MM.1S (cell line): ENCODE data around the gene PLCG2.

ENCODE experiments used
- DNase-seq: peaks from one replicate; pipeline ENCODE4 v3.0.0-alpha.2; 2015
- H2AFZ ChIP-seq: fragments of 300-600 bp; sonication (generic); 2 replicates; pipeline ENCODE4 v1.6.0; 2016; ENCODE audit warnings: antibody characterized with exemption, low read length
- H3F3A ChIP-seq: fragments of 300-600 bp; sonication (generic); 2 replicates; pipeline ENCODE4 v1.6.1; 2016; ENCODE audit warnings: mild to moderate bottlenecking, antibody characterized with exemption, low read length, moderate library complexity, mixed read lengths; ENCODE audit not compliant: insufficient read depth
- H3K27ac ChIP-seq: fragments of 300-600 bp; sonication (generic); 2 replicates; pipeline ENCODE4 v1.5.1; 2016; ENCODE audit warnings: mild to moderate bottlenecking, low read length
- H3K27me3 ChIP-seq: fragments of 300-600 bp; sonication (generic); replicated peaks from 2 replicates; pipeline ENCODE4 v1.6.0; 2016; ENCODE audit warnings: low read length; ENCODE audit not compliant: insufficient read depth
- H3K36me3 ChIP-seq: fragments of 300-600 bp; sonication (generic); replicated peaks from 2 replicates; pipeline ENCODE4 v1.6.1; 2016; ENCODE audit warnings: mild to moderate bottlenecking, low read length, mixed read lengths; ENCODE audit not compliant: insufficient read depth
- H3K4me1 ChIP-seq: fragments of 300-600 bp; sonication (generic); 2 replicates; pipeline ENCODE4 v1.6.1; 2016; ENCODE audit warnings: low read length, mixed read lengths
- H3K4me2 ChIP-seq: fragments of 300-600 bp; sonication (generic); 2 replicates; pipeline ENCODE4 v1.6.0; 2016; ENCODE audit warnings: low read depth, low read length
- H3K4me3 ChIP-seq: fragments of 300-600 bp; sonication (generic); 2 replicates; pipeline ENCODE4 v1.5.1; 2016; ENCODE audit warnings: low read length, mixed read lengths
- H3K79me2 ChIP-seq: fragments of 300-600 bp; sonication (generic); 2 replicates; pipeline ENCODE4 v1.6.1; 2016; ENCODE audit warnings: mixed run types, low read length, mixed read lengths
- H3K9ac ChIP-seq: fragments of 300-600 bp; sonication (generic); 2 replicates; pipeline ENCODE4 v1.6.1; 2016; ENCODE audit warnings: low read length, mixed read lengths
- H3K9me2 ChIP-seq: fragments of 300-600 bp; sonication (generic); replicated peaks from 2 replicates; pipeline ENCODE4 v1.6.1; 2016; ENCODE audit warnings: mild to moderate bottlenecking, low read length, mixed read lengths; ENCODE audit not compliant: insufficient read depth
- H3K9me3 ChIP-seq: fragments of 300-600 bp; sonication (generic); replicated peaks from 2 replicates; pipeline ENCODE4 v1.6.1; 2016; ENCODE audit warnings: mild to moderate bottlenecking, low read length, mixed read lengths; ENCODE audit not compliant: insufficient read depth
- H4K20me1 ChIP-seq: fragments of 300-600 bp; sonication (generic); 2 replicates; pipeline ENCODE4 v1.6.1; 2016; ENCODE audit warnings: mild to moderate bottlenecking, low read length, moderate library complexity, mixed read lengths; ENCODE audit not compliant: insufficient read depth
- EZH2 ChIP-seq: fragments of 300-600 bp; sonication (generic); optimal IDR thresholded peaks from 2 replicates; pipeline ENCODE3; 2017; ENCODE audit warnings: low read depth, mild to moderate bottlenecking, antibody characterized with exemption, low read length, mixed read lengths
- EZH2phosphoT487 ChIP-seq: fragments of 300-600 bp; sonication (generic); IDR thresholded peaks from 2 replicates; pipeline ENCODE4 v1.6.1; 2018; ENCODE audit warnings: antibody characterized with exemption, low read length
- TF ChIP-seq, protein P1 (sequence below): fragments of 300-600 bp; sonication (generic); IDR thresholded peaks from 2 replicates; pipeline ENCODE4 v1.5.1; 2016; ENCODE audit warnings: antibody characterized with exemption, low read length, mixed read lengths

PLCG2 gene

DNA sequence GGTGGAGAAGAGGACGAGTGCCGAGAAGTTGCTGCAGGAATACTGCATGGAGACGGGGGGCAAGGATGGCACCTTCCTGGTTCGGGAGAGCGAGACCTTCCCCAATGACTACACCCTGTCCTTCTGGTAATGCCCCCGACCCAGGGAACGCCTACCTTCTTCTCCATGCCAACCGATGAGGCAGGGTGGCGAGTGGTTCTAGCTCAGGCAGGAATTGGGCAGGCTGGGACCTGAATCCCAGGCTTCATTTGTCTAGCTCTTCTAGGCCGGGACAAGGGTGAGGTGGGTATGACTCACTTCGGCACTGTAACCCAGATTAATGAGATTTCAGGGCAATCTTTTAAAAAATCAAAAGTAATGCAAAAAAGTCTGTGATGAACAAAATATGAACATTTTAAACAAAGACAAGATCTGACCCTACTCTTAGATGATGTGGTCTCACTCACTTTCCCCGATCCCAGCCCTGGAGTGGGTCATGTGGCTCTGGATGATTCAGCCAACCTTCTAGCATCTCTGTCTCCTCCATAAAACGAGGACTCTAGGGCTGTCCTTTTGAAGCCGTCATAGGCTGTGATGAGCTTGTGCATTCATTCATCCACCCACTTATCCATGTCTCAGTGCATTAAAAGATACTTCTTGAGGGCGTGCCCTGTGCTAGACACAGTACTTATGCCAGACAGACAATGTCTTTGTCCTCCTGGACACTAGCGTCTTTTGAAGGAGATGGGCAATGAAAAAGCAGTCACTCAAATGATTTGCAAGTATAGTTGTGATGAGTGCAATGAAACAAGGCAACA lies 129.6 kb downstream of the PLCG2 start:
- H3K9ac ChIP-seq = no peak overlapping the region
- H3K4me3 ChIP-seq = no peak overlapping the region
- DNase-seq = no peak
- no peak overlapping the region for H3K27ac ChIP-seq
- H3K4me2 ChIP-seq = no peak overlapping the region
- H3K79me2 ChIP-seq = no peaks in the 10 kb centered on the region
- H3K4me1 ChIP-seq = no peaks in the 10 kb centered on the region
- no peaks in the 10 kb centered on the region for H3F3A ChIP-seq
- H3K9me2 ChIP-seq = no peaks in the 10 kb centered on the region
- H3K36me3 ChIP-seq = no peaks in the 10 kb centered on the region
- H4K20me1 ChIP-seq = no peaks in the 10 kb centered on the region
- no peak overlapping the region for H2AFZ ChIP-seq
- TF ChIP-seq EZH2 (no peak), EZH2phosphoT487 (no peak)
- TF ChIP-seq, protein P1, sequence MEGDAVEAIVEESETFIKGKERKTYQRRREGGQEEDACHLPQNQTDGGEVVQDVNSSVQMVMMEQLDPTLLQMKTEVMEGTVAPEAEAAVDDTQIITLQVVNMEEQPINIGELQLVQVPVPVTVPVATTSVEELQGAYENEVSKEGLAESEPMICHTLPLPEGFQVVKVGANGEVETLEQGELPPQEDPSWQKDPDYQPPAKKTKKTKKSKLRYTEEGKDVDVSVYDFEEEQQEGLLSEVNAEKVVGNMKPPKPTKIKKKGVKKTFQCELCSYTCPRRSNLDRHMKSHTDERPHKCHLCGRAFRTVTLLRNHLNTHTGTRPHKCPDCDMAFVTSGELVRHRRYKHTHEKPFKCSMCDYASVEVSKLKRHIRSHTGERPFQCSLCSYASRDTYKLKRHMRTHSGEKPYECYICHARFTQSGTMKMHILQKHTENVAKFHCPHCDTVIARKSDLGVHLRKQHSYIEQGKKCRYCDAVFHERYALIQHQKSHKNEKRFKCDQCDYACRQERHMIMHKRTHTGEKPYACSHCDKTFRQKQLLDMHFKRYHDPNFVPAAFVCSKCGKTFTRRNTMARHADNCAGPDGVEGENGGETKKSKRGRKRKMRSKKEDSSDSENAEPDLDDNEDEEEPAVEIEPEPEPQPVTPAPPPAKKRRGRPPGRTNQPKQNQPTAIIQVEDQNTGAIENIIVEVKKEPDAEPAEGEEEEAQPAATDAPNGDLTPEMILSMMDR = no peak
- H3K9me3 ChIP-seq = no peaks in the 10 kb centered on the region
- no peaks in the 10 kb centered on the region for H3K27me3 ChIP-seq

DNA sequence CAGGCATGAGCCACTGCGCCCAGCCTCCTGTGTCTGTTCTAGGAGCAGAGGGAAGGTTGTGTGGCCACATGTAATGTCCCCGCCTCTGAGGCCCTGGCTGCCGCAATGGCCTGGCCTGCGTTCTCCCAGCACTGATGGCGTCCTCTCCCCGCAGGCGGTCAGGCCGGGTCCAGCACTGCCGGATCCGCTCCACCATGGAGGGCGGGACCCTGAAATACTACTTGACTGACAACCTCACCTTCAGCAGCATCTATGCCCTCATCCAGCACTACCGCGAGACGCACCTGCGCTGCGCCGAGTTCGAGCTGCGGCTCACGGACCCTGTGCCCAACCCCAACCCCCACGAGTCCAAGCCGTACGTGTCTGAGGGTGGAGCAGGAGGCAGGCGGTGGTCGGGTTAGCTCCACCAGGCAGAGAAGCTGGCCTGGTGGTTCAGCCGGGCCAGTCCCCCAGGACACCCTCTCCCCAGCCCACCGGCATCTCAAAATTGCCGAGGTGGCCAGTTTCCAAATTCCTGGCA lies 131.3 kb downstream of the PLCG2 start:
- H3K27ac ChIP-seq = no peak overlapping the region
- no peak overlapping the region for H3K4me3 ChIP-seq
- no peaks in the 10 kb centered on the region for H3K9me3 ChIP-seq
- no peaks in the 10 kb centered on the region for H3K9me2 ChIP-seq
- no peaks in the 10 kb centered on the region for H3K36me3 ChIP-seq
- no peak for DNase-seq
- H3F3A ChIP-seq = no peaks in the 10 kb centered on the region
- no peaks in the 10 kb centered on the region for H4K20me1 ChIP-seq
- no peaks in the 10 kb centered on the region for H3K4me1 ChIP-seq
- TF ChIP-seq EZH2 = no peak
- TF ChIP-seq, protein P1 = no peak
- no peak for TF ChIP-seq EZH2phosphoT487
- H3K79me2 ChIP-seq = no peaks in the 10 kb centered on the region
- H3K9ac ChIP-seq = no peak overlapping the region
- H2AFZ ChIP-seq = no peak overlapping the region
- H3K4me2 ChIP-seq = no peak overlapping the region
- H3K27me3 ChIP-seq = no peaks in the 10 kb centered on the region

DNA sequence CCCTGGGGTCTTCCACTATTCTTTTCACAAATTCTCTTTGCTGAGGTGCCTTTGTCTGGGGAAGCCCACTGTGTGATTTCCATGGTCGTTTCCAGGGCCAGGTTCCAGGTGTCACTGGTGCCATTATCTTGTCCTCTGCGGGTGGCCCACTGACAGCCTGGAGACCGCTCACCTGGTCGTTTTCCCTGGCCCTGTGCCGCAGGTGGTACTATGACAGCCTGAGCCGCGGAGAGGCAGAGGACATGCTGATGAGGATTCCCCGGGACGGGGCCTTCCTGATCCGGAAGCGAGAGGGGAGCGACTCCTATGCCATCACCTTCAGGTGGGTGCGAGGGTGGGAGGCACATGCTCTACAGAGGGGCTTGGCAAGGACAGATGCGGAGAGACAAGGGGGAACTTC lies 133.3 kb downstream of the PLCG2 start:
- Histone ChIP-seq H3F3A (no peaks in the 10 kb centered on the region), H3K79me2 (no peaks in the 10 kb centered on the region), H3K36me3 (no peaks in the 10 kb centered on the region), H3K4me3 (no peak overlapping the region), H4K20me1 (no peaks in the 10 kb centered on the region), H3K9me2 (no peaks in the 10 kb centered on the region), H3K27me3 (no peaks in the 10 kb centered on the region), H3K9me3 (no peaks in the 10 kb centered on the region), H2AFZ (no peak overlapping the region), H3K4me1 (no peaks in the 10 kb centered on the region), H3K4me2 (no peak overlapping the region), H3K9ac (no peak overlapping the region), H3K27ac (no peak overlapping the region)
- no peak for DNase-seq
- TF ChIP-seq, protein P1 = no peak
- TF ChIP-seq EZH2phosphoT487 (no peak), EZH2 (no peak)
